HepG2 (cell line): Measurements from ENCODE around the gene UBE3A. TPM values are rescaled to one million over a fixed set of nuclear protein-coding genes. Genes with fewer than 3 reads are reported as not detected.

Experiments used
- ATAC-seq: fragments of 200-7000 bp; cut with Tn5 transposase; 3 replicates; pipeline ENCODE4 v1.9.1; 2020; ENCODE audit warnings: mild to moderate bottlenecking, moderate library complexity
- BruUV-seq: library from RNA; stranded (reverse); fragments of 400-500 nt; replicated peaks from 2 replicates; lab custom pipeline; 2021; lab: Mats Ljungman, UMichigan
- CTCF ChIA-PET: fragments of 300-600 bp; formaldehyde crosslinking; extraction: SDS; loops from one replicate; lab custom pipeline; 2021; ENCODE audit warnings: low total read pairs, inconsistent platforms, low intra/inter-chr PET ratio; lab: Yijun Ruan, JAX
- POLR2A ChIA-PET: fragments of 350-600 bp; sonication (Branson Sonifier 250); formaldehyde crosslinking; loops from one replicate; lab custom pipeline; 2020; ENCODE audit warnings: antibody characterized with exemption, inconsistent platforms; lab: Yijun Ruan, JAX
- DNase-seq: peaks from one replicate; pipeline ENCODE4 v3.0.0-alpha.2; 2015; ENCODE audit warnings: low spot score
- FAIRE-seq: peaks from 3 replicates; lab custom pipeline; 2011; peaks lifted over from hg19 to GRCh38; lab: Jason Lieb, UNC
- H2AFZ ChIP-seq: one replicate; pipeline ENCODE4 v1.6.1; 2011; ENCODE audit warnings: low read length, inconsistent platforms
- H3K27ac ChIP-seq: fragments of 300-600 bp; 3 replicates; pipeline ENCODE4 v1.8.0; 2011; ENCODE audit warnings: mixed run types, mild to moderate bottlenecking, mixed read lengths, low read length, inconsistent platforms; ENCODE audit not compliant: insufficient read depth; ENCODE audit errors: extremely low read length
- H3K27me3 ChIP-seq, 2 experiments: fragments of 200-600 bp in 1 of 2; 2 replicates in 1 of 2; 3 replicates in 1 of 2; pipeline versions ENCODE4 v1.6.0 to v1.8.0; 2011; ENCODE audit warnings: low read length in 2 of 2, mild to moderate bottlenecking in 2 of 2, moderate library complexity in 2 of 2, inconsistent platforms in 1 of 2; ENCODE audit not compliant: insufficient read depth in 2 of 2, control insufficient read depth in 1 of 2
- H3K36me3 ChIP-seq, 2 experiments: fragments of 200-600 bp in 1 of 2; replicated peaks in 1 of 2; 2 replicates in 1 of 2; 3 replicates in 1 of 2; pipeline versions ENCODE4 v1.5.1 to v1.8.0; 2011; ENCODE audit warnings: low read length in 2 of 2, inconsistent platforms in 1 of 2; ENCODE audit not compliant: insufficient read depth in 2 of 2, control insufficient read depth in 1 of 2
- H3K4me1 ChIP-seq: 2 replicates; pipeline ENCODE4 v1.5.1; 2012; ENCODE audit warnings: low read length, inconsistent platforms; ENCODE audit not compliant: insufficient read depth
- H3K4me2 ChIP-seq: 2 replicates; pipeline ENCODE4 v1.6.0; 2011; ENCODE audit warnings: low read depth, low read length, inconsistent platforms
- H3K4me3 ChIP-seq, 3 experiments: fragments of 200-600 bp in 1 of 3; sonication (generic), shearing (Covaris generic) in 1 of 3; replicated peaks in 1 of 3; 2 replicates each; pipeline ENCODE4 v1.5.1; 2011 to 2016; ENCODE audit warnings: low read length in 3 of 3, inconsistent platforms in 2 of 3, low read depth in 2 of 3, mild to moderate bottlenecking in 2 of 3, control low read depth in 1 of 3, mixed read lengths in 1 of 3; ENCODE audit not compliant: insufficient read depth in 1 of 3
- H3K79me2 ChIP-seq: one replicate; pipeline ENCODE4 v1.6.1; 2011; ENCODE audit warnings: low read length, inconsistent platforms; ENCODE audit not compliant: insufficient read depth
- H3K9ac ChIP-seq: 2 replicates; pipeline ENCODE4 v1.6.0; 2011; ENCODE audit warnings: mild to moderate bottlenecking, low read depth, low read length, inconsistent platforms; ENCODE audit not compliant: insufficient read depth
- H3K9me3 ChIP-seq: 2 replicates; pipeline ENCODE4 v1.5.1; 2012; ENCODE audit warnings: mild to moderate bottlenecking, low read length
- H4K20me1 ChIP-seq: 2 replicates; pipeline ENCODE4 v1.6.0; 2011; ENCODE audit warnings: inconsistent platforms, mild to moderate bottlenecking, low read length, moderate library complexity; ENCODE audit not compliant: insufficient read depth
- CEBPG ChIP-seq: IDR thresholded peaks from 2 replicates; pipeline ENCODE4 v1.6.1; 2016
- E2F5 ChIP-seq: sonication (generic); formaldehyde crosslinking; conservative IDR thresholded peaks from 2 replicates; pipeline ENCODE4 v1.4.0; 2020; ENCODE audit warnings: missing genetic modification reagents
- KLF11 ChIP-seq: IDR thresholded peaks from 2 replicates; pipeline ENCODE4 v1.6.1; 2016; ENCODE audit warnings: missing compliant biosample characterization
- NFYC ChIP-seq: IDR thresholded peaks from 2 replicates; pipeline ENCODE4 v1.6.1; 2016; ENCODE audit warnings: missing genetic modification reagents, missing compliant biosample characterization
- POLR2AphosphoS2 ChIP-seq: IDR thresholded peaks from 2 replicates; pipeline ENCODE4 v1.6.1; 2011; ENCODE audit warnings: low read depth, low read length, improper control_type of control experiment
- REST ChIP-seq, 2 experiments: IDR thresholded peaks; 2 replicates each; pipeline ENCODE4 v1.6.1; 2011 to 2012; ENCODE audit warnings: low read length in 2 of 2, borderline replicate concordance in 1 of 2, low read depth in 1 of 2, mild to moderate bottlenecking in 1 of 2, moderate library complexity in 1 of 2
- YEATS4 ChIP-seq: sonication (generic); formaldehyde crosslinking; IDR thresholded peaks from 2 replicates; pipeline ENCODE4 v1.4.0; 2020; ENCODE audit warnings: missing genetic modification reagents, borderline replicate concordance
- ZBTB1 ChIP-seq: sonication (generic); formaldehyde crosslinking; IDR thresholded peaks from 2 replicates; pipeline ENCODE4 v1.4.0; 2020; ENCODE audit warnings: missing genetic modification reagents, borderline replicate concordance
- ZBTB21 ChIP-seq: sonication (generic); formaldehyde crosslinking; IDR thresholded peaks from 2 replicates; pipeline ENCODE4 v1.4.0; 2020; ENCODE audit warnings: missing genetic modification reagents
- ZNF256 ChIP-seq: sonication (generic); formaldehyde crosslinking; conservative IDR thresholded peaks from 2 replicates; pipeline ENCODE4 v1.4.0; 2020; ENCODE audit warnings: missing genetic modification reagents
- ZNF546 ChIP-seq: sonication (generic); formaldehyde crosslinking; conservative IDR thresholded peaks from 2 replicates; pipeline ENCODE4 v1.8.1; 2023; ENCODE audit warnings: mild to moderate bottlenecking, missing genetic modification reagents
- ZNF687 ChIP-seq: sonication (generic); formaldehyde crosslinking; IDR thresholded peaks from 2 replicates; pipeline ENCODE4 v1.5.1; 2020; ENCODE audit warnings: mild to moderate bottlenecking, missing genetic modification reagents, moderate library complexity
- ZNF770 ChIP-seq: sonication (generic); formaldehyde crosslinking; IDR thresholded peaks from 2 replicates; pipeline ENCODE4 v1.5.0; 2020; ENCODE audit warnings: mild to moderate bottlenecking, missing genetic modification reagents
- WGBS: methylation state at CpG from one replicate; pipeline ENCODE4 v1.1.6; 2017; ENCODE audit warnings: low lambda C conversion rate; 5-methylcytosine and 5-hydroxymethylcytosine counted together
- in situ Hi-C: cut with HindIII; loops from 2 replicates; pipeline ENCODE4 v1.10.0; 2017; ENCODE audit warnings: low pct_unique_long_range_greater_than_20kb; ENCODE audit not compliant: extremely low pct_ligation_motif_present
- intact Hi-C: fragments of 100-400 bp; cut with micrococcal nuclease; formaldehyde crosslinking; loops from one replicate; pipeline ENCODE4 v1.10.0; 2022; ENCODE audit not compliant: unreplicated experiment
- polyA plus RNA-seq, 8 experiments: library from polyadenylated mRNA; depleted of rRNA in 3 of 8; stranded (reverse) in 7 of 8; unstranded in 1 of 8; fragments of >200 nt; fragmentation: Illumina TruSeq in 4 of 8; extraction: Trizol in 4 of 8; gene quantifications; 2 replicates each; pipeline versions ENCODE4 v1.2.1 to v1.2.3, GENCODE V29; 2011 to 2016; ENCODE audit warnings: low read depth in 4 of 8, missing spikeins in 1 of 8, mixed read lengths in 1 of 8; ENCODE audit not compliant: insufficient read depth in 1 of 8
- total RNA-seq, 5 experiments: library from RNA; depleted of rRNA; stranded (reverse); fragments of >200 nt; fragmentation: Illumina TruSeq; extraction: Trizol; gene quantifications; 2 replicates each; pipeline ENCODE4 v1.2.3, GENCODE V29; 2016; ENCODE audit warnings: low read depth in 1 of 5

Gene UBE3A
- total and polyA plus RNA-seq, 2 of the 13 experiments (the other 11 are each of a cell fraction or from before 2014, with no cell fraction given), result 17.3 to 80.5 TPM

- DNase-seq (no peak), ATAC-seq (no peak), FAIRE-seq (no peak)
- no peaks in the 10 kb centered on the region for H3K27me3 ChIP-seq
- ChIA-PET CTCF (no interaction called here), POLR2A (no interaction called here)
- in situ Hi-C loops (no loop called here), intact Hi-C loops (no loop called here)
- H3K36me3 ChIP-seq, result peaks cover 5 to 9% of the 10 kb centered on the region in 2 experiments
- H3K9ac ChIP-seq, result no peak overlapping the region
- H3K9me3 ChIP-seq, result no peaks in the 10 kb centered on the region
- peaks cover 2% of the 10 kb centered on the region; the same call in 1 of the 2 replicates for H4K20me1 ChIP-seq
- no peak overlapping the region for H3K4me3 ChIP-seq
- H2AFZ ChIP-seq, result no peak overlapping the region
- H3K79me2 ChIP-seq, result peaks cover 22% of the 10 kb centered on the region
- BruUV-seq, result no TSS peak
- no peak overlapping the region for H3K27ac ChIP-seq
- WGBS, result 94% methylated on average over 2 of the region's 2 CpGs
- no peaks in the 10 kb centered on the region for H3K4me1 ChIP-seq
- H3K4me2 ChIP-seq, result no peak overlapping the region
- TF ChIP-seq ZNF546 (no peak), KLF11 (CRISPR knock-in tag) (no peak), REST (IDR thresholded peaks at IDR 0.05; ENCODE audit: borderline replicate concordance in 1 of 2, low read depth in 1 of 2, low read length in 2 of 2) (no peak), POLR2AphosphoS2 (no peak), ZBTB21 (CRISPR knock-in tag) (no peak), CEBPG (CRISPR knock-in tag) (no peak), NFYC (CRISPR knock-in tag) (no peak), ZNF256 (CRISPR knock-in tag) (no peak), ZNF770 (no peak), YEATS4 (CRISPR knock-in tag) (no peak), ZNF687 (CRISPR knock-in tag) (no peak), ZBTB1 (no peak), E2F5 (CRISPR knock-in tag) (no peak)
These were observed 43.9 kb downstream of the UBE3A start for GRCh38 chr15:25394898-25395297.
